GM21717 (cell line): ENCODE measurements around the gene MFN1.
A peak's percentile ranks its signal among the peaks of the same experiment; 100 is the strongest.

Experiments used
- ATAC-seq: cut with Tn5 transposase; IDR thresholded peaks from one replicate; pipeline ENCODE4 v1.9.1; 2021; ENCODE audit warnings: mild to moderate bottlenecking, moderate library complexity; ENCODE audit not compliant: unreplicated experiment

MFN1 gene

DNA sequence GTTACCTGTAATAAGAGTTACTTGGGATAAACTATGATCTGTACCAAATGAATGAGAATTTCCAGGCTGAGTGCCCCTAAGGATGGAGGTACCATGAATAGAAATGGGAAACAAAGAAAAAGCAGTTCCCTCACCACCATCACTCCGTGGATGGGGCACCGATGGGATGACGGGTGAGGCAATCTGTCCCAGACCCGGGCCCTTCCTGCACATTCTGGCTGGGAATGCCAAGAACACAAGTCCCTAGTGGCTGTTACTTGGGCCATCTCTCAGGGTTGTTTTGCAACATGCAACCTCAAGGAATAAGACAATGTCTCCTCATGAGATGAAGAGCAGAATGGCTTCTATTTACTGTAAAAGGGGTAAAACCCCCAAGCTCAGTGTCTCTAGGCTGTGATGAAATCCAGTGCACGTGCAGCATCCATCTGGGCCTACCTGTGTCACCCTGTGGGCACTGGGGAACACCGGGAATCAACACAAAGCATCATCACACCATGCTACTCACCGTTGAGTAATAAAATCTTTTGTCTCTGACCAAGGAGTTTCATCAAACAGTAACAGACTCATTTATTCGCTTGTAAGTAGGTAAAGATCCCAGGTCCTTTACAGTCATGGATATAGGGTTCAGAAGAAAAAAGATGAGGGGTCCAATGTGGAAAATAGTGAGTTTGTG lies 81.5 kb downstream of the MFN1 start:
- ATAC-seq: no peak

GRCh38 chr3:179430277-179430870 lies 82.9 kb downstream of the MFN1 start:
- ATAC-seq: no peak

- peak; percentile 68 for ATAC-seq
Measured at GRCh38 chr3:179432021-179432420, 84.5 kb downstream of the MFN1 start.

DNA sequence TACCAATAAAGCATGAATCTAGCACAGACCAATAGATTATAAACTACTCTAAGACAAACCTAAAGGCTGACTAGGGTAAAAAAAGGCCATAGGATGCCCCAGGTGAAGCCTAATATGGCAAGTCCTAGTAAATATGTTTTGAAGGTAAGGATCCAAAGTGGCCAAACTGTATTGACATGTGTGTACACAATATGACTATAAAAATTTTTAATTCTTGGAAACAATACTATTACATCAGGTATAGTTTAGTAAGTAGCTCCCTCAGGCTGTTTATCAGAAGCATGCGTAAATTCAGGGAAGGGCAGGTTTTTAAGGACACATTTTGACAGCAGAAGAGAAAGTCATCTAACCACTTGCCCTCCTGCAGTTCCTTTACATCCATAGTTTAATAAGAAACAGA lies 84.9 kb downstream of the MFN1 start:
- ATAC-seq: no peak

DNA sequence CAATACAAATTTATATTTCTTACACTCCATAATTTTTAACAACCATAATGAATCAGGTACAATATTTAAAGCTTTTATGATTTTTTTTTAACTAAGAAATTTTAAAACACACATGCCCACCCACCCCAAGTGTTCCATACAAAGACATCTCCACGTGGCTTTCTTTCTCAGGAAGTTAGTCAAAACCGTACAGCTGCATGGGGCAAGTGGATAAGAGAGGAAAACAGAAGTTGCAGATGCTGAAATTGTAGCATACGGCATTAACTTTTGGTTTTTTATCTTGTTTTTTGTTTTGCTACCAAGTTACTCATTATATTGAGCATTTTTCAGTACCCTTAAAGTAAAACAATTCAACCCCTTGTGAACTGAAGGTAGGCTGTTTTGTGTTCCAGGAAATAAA lies 89.0 kb downstream of the MFN1 start:
- ATAC-seq: no peak

DNA sequence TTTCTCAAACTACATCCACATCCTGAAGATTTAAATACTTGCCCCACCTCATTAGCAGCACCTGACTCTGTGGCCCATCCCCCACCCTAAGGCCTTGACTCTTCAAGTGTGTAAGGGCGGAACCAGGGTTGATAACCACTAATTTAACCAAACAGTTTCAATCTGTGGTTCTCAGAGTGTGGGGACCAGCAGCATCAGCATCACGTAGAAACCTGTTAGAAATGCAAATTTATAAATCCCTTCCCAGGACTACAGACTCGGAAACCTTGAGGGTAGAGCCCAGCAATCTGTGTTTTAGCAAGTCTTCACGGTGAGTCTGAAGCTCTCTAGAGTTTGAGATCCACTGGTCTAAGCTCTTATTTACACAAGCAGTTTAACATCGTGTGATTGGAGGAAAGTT lies 91.3 kb downstream of the MFN1 start:
- peak; percentile 93 for ATAC-seq
